ENCODE results near the gene NSD1.
A peak's percentile ranks its signal among the peaks of the same experiment; 100 is the strongest.

Gene NSD1

DNA sequence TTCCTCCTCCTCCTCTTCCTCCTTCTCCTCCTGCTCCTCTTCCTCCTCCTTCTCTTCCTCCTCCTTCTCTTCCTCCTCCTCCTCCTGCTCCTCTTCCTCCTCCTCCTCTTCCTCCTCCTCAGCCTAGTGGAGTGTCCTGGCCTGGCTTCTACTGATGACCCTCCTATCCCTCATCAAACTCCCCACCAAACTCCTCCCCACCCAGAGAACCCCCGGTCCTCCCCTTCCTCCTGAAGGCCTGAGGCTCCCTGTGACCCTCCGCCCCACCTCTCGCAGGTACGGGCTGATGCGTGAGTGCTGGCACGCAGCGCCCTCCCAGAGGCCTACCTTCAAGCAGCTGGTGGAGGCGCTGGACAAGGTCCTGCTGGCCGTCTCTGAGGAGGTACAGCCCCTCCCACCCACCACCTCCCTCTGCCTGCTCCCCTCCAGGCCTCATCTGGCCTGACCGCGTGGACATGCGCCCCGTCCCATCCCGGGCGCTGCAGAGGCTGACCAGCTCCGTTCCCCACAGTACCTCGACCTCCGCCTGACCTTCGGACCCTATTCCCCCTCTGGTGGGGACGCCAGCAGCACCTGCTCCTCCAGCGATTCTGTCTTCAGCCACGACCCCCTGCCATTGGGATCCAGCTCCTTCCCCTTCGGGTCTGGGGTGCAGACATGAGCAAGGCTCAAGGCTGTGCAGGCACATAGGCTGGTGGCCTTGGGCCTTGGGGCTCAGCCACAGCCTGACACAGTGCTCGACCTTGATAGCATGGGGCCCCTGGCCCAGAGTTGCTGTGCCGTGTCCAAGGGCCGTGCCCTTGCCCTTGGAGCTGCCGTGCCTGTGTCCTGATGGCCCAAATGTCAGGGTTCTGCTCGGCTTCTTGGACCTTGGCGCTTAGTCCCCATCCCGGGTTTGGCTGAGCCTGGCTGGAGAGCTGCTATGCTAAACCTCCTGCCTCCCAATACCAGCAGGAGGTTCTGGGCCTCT lies 36.3 kb upstream of the NSD1 start:
- no peak for DNase-seq

DNA sequence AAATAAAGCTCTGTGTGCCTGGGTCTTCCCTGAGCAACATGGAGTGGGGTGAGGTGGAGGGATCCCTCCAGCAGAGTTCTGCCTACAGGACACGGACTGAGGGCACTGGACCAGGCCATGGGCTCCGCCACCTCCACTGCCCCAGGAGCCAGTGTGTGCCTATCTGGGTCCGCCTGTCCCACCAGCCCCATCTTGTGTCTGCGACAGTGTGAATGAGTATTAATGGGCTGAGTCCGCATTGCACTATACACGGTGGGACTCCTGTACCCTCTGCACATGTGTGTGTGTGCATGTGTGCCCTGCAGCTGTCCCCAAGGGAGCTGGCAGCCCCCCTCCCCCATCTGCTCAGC lies 35.5 kb upstream of the NSD1 start:
- no peak for DNase-seq

DNA sequence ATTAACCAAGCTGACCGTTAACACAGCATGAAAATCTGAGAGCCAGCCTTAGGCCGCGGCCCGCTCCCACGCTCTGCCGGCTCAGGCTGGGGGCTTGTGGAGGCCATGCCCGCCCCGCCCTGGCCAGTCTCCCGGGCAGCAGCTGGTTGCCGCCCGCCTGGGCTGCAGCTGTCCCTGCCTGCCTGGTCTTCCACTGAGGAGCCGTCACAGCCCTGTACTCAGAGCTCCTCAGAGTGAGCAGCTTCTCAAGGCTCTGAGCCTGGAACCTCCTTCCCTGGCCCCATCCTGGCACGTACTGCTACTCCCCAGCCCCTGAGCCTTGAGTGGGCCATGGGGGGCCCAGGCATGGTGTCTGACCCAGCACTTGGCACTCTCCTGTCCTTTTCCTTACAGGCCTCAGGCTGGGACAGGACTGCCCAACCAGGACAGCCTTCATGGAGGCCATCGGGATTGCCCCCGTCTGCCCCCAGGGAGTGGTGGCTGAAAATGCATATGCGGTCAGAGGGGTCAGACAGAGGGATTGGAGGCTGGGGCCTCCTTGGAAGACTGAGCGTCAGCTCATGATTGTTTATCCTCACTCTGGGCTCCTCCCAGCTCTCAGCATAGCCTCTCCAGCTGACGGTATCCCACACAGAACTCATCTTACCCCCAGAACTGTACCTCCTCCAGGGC lies 35.0 kb upstream of the NSD1 start:
- peak; percentile 90 for DNase-seq

DNA sequence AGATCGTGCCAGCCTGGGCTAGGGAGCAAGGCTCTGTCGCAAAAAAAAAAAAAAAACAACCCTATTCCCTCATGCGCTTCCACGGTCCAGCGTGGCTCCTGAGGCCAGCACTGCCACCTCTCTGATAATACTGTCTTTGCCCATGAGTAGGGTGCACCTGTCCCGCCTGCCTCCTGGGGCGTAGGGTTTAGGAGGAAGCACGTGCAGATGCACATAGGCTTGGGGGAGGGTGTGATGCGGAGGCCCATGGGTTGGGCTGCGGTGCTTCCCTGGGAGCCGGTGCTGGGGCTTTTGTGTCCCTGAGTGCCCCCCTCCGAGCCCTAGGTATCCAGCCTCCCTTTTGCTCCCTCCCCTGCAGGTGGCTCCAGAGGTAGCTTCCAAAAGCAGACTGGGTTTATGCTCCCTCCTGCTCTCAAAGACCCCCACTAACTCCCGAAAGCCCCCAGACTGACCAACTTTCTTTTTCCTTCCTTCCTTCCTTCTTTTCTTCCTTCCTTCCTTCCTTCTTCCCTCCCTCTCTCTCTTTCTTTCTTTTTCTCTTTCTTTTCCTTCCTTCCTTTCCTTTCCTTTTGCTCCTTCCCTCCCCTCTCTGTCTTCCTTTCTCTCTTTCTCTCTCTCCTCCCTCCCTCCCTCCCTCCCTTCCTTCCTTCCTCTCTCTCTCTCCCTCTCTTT lies 34.0 kb upstream of the NSD1 start:
- DNase-seq, result no peak

DNA sequence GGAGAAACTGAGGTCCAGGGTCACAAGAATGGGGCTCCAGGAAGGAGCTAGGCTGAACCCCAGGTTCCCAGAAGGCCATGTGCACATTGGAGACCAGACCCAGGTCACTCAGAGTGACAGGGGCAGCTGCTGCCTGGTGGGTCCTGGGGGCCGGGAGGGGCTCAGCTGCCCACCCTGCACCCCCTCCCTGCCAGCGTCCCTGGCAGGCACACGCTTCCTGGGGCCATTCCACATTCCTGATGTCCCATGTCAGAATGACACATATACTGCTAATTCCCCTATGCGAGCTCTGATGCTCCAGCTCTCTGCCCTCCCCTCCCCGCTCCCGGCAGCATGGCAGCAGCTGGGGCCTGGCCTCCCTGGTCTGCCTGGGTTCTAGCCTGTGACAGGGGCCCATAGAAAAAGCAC lies 32.9 kb upstream of the NSD1 start:
- peak; percentile 44 for DNase-seq

DNA sequence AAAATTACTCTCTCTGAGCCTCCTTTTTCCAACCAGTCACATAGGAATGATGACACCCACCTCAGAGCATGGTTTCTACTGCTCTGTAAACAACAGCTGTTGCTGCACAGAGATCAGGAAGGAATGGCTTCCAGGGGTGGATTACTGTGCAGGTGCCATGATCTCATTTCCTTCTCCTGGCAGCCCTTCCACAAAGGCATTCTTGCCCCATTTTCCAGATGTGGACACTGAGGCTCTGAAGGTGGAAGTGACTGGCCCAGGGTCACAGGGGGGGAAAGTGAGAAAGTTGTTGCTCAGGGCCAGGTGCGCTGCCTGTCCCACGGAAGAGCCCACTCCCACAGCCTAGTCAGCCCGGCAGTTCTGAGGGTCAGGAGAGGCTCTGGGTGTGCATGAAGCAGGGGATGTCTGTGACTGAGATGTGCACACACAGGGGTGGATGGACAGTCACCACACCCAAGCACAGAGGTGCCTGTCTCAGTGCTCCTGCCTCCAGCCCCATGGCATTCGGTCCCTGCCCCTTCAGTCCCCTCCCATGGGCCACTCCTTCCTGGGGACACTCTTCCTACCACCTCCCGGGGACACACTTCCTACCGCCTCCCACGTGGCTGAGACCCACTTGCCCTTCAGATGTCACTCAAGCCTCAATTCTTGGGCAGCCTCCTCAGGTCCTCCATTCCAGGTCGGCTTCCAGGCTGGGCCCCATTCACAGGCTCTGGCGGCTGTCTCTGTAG lies 29.9 kb upstream of the NSD1 start:
- no peak for DNase-seq

DNA sequence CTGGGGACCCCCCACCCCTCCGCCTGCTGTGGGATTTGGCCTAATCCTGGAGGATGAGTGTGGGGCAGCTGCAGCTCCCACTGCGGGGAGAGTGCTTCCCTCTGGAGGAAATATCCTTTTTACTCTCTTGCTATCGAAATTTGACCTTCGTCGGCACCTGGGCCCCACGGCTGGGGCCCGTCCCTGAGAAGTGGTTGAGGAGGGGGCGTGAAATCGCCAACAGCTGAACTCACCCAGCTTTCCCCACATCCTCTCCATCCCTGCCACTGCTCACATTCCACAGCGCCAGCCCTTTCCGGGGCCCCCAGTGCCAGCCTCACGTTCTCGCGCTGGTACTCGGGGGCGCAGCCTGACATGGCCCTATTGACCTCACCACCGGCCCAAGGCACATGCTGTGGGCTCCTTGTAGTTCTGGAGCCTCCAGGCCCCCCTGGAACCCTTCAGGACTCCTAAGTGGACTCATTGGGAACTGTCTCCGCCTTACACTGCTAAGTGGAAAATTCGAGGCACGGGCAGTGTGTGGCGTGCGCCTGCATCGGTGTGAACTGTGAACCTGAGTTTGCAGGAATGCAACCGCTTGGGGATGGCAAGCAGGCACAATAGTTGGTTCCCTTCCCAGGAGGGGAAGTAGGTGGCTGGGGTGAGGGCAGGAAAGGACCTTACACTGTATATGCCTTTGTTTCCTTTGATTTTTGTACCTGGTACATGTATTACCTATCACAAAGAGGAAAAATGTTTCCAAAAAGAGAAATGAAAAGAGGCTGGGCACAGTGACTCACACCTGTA lies 27.7 kb upstream of the NSD1 start:
- DNase-seq, result no peak

DNA sequence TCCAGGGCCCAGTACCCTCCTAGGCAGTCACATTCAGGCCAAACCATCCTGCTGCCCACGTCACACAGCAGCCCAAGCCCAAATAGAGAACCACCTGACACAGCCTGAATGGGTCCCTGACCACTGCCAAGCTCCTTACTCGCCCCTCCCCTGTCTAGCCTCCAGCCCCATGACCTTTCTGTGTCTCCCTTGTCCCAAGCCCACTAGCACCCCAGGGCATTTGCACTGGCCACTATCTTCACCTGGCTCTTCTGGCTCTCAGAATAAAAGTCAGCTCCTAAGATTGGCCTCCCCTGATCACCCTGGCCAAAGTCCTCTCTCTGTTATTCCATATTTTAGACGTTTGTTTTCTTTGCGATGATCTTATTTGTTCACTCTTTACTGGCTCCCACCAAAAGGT lies 26.4 kb upstream of the NSD1 start:
- DNase-seq, result no peak

DNA sequence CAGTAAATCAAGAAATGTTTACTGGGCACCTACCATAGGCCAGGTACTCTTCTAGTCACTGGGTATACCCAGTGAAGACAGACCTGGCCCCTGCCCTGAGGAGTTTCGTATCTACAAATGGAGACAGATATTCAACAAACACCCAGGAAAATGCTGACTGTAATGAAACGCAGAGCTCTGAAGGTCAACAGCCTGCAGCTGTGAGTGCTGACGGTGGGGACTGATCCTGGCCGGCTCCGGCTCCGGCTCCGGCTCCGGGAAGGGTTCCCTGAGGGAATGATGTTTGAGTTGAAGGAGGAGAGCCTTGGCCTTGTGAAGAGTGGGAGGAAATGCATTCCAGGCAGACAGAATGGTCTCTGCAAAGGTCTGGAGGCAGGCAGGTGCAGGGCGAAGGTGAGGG lies 23.8 kb upstream of the NSD1 start:
- DNase-seq, result no peak

DNA sequence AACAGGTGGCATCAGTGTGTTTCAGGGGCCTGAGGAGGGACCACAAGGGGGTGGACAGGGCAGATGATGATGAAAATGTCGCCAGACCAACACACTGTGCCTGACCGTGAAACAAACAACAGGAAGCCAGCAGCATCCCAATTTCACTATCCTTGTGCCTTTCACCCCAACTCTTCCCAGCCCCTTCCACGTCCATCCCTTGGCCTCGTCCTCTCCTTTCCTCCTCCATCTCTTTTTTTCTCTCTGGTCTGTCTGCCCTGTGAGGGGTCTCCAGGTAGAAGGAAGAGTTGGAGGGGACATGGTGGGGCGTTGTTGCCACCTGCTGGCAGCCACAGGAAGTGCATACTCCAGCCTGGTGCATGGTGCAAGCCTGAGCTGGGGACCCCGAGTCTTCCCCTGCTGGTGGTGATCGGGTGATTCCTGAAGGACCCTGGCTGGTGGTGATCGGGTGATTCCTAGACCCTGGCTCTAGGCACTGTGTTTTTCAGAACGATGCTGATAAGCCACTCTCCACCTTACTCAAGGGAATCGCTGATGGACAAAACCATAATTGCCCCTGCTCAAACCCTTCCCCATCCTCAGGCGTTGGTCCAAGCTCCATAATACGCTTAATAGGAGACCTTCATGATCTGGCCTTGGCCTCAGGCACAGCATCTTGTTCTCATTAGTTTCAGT lies 21.7 kb upstream of the NSD1 start:
- peak; percentile 92 for DNase-seq

DNA sequence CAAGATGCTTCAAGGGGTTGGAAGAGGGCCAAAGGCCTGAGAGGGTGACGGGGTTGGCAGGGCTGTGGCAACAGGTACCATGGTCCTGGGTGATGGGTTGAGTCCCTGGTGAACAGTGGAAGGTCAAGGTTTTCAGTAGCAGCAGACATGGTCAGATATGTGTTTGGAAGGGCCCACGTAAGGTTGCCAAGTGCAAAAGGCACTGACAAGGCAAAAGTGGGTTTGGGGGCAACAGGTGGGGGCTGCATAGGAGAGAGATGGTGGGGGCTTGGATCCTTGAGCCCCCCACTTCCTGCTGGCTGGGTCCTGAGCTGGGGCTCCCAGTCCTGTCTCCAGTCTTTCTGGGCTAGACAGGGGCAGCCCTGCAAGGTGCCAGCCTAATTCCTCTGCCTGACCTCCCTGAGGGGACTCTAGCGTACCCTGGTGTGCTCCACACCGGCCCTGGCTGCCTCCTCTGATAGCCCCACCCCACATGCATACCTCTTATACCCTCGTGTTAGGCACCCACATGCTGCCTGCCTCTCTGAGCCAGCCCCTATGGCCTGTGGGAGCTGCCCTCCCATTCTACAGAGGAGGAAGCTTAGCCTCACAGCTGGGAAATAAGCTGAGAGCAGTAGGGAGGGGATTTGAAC lies 20.9 kb upstream of the NSD1 start:
- DNase-seq, result no peak

DNA sequence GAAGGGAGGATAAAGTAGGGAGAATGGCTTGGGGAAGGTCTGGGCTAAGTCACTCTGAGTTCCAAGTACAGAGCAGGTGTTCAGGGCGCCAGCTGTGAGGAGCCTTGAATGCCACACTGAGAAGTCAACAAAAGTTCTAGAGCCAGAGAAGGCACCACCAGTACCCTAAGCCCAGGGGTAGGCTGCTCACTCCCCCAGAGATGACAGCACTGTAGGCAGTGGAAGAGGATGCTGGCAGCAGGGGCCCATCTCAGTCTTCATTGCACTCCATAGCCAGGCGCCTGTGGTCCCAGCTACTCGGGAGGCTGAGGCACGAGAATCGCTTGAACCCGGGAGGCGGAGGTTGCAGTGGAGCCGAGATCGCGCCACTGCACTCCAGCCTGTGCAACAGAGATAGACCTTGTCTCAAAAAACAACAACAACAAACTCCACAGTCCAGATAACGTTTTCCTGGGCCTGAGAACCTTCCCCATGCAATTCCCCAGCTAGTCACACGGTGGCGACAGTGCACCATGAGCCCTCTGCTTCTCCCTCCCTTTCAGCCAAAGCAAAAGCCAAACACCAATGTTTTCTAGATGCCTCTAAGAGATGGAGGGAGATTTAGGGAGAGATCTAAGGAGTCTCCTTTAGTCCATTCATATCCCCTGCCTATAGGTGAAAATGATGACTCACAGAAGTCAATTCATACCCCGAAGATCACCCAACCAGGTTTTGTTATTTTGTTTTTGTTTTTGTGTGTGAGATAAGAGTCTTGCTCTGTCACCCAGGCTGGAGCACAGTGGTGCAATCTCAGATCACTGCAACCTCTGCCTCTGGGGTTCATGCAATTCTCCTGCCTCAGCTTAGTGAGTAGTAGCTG lies 19.8 kb upstream of the NSD1 start:
- peak; percentile 94 for DNase-seq

DNA sequence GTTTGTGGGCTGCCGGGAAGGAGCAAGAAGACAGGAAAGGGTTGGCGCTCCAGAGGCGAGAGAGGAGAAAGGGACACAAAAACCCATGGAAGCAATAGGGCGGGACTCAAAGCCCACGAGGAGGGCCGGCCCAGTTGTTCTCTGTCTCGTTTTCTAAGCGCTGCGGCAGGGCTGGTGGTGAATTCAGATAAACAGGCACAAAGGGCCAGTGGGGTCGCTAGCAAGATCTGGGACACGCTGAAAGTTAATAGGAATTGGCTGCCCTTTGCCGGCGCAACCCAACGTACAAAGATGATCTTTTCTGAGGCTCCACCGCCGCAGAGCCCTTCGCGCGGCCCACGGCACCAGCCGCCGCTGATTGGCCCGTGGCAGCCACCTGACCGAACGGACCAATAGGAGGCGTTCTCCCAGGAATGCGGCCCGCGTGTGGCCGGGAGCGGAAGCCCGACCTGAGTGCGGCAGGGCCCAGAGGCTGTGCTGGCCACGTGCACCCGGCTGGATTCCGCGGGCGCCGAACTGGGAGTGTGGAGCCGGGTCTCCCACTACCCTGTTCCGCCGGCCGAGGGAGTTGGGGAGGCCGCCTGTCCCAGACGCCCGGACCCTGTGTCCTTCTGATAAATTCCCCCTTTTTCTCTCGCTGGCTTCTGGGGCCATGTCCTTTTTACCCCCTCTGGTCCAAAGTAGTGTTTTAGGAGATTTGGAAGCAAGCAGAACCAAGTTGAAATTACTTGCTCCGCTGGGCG lies 16.8 kb upstream of the NSD1 start:
- DNase-seq, result peak; percentile 96

DNA sequence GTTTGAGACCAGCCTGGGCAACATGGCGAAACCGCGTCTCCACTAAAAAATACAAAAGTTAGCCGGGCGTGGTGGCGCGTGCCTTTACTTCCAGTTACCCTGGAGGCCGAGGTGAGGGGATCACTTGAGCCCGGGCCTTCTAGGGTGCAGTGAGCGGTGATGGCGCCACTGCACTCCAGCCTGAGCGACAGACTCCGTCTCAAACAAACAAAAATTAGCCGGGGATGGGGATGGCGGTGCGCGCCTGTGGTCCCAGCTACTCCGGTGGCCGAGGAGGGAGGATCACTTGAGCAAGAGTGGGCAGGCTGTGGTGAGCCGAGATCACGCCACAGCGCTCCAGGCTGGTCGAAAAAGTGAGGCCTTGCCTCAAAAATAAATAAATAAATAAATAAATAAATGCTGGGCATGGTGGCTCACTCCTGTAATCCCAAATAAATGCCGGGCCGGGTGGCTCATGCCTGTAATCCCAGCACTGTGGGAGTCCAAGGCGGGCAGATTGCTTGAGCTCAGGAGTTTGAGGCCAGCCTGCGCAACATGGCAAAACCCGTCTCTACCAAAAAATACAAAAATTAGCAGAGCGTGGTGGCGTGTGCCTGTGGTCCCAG lies 16.0 kb upstream of the NSD1 start:
- DNase-seq, result no peak

DNA sequence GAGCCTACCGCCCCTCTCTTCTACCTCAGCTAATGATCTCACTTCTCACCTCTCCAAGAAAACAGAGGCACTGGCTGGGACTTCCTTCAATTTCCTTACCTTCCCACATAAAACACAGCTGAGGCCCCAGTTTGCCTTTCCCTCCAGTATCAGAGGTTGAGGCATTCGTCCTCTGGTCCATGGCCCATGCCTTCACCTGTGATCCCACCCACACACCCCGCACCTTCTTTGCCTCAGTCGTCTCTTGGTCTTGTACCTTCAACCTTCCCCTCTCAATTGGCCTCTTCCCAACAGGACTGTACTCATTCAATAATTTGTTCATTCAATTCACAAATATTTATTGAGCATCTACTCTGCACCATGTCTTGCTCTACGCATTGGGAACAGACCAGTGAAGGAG lies 11.0 kb upstream of the NSD1 start:
- no peak for DNase-seq

DNA sequence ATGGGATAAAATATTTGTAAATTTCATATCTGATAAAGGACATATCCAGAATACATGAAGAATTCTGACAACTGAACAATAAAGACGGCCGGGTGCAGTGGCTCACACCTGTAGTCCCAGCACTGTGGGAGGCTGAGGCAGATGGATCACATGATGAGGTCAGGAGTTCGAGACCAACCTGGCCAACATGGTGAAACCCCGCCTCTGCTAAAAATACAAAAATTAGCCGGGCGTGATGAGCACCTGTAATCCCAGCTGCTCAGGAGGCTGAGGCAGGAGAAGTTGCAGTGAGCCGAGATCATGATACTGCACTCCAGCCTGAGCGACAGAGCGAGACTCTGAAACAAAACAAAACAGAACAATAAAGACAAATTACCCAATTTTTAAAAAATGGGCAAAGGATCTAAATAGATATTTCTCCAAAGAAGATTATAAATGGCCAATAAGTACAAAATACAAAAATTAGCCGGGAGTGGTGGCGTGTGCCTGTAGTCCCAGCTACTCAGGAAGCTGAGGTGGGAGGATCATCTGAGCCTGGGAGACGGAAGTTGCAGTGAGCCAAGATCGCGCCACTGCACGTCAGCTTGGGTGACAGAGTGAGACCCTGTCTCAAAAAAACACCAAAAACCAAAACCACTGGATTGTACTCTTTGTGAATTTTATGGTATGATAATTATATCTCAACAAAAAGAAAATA lies 9.6 kb upstream of the NSD1 start:
- no peak for DNase-seq

DNA sequence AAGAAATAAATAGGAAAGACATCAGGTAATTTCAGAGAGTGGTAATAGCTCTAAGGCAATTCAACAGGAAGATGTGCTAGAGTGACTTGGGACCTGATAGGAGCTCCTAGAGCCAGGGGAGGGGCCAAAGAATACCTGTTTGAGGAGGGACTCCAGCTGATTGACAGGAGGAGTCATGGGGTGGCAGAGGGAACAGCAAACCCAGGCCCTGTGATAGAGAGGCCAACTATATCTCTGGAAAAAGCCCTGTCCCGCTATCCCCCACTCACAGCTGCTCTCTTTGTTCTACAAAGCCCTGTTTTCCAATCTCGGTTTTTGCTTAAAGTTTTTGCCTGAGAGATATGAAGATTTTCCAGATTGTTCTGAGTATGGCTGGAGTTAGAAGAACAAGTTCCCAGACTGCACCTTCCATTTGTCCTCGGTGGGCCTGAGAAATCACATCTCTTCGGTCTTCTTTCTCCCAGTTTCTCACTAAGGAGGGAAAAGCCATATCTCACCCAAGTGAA lies 9.0 kb upstream of the NSD1 start:
- no peak for DNase-seq

DNA sequence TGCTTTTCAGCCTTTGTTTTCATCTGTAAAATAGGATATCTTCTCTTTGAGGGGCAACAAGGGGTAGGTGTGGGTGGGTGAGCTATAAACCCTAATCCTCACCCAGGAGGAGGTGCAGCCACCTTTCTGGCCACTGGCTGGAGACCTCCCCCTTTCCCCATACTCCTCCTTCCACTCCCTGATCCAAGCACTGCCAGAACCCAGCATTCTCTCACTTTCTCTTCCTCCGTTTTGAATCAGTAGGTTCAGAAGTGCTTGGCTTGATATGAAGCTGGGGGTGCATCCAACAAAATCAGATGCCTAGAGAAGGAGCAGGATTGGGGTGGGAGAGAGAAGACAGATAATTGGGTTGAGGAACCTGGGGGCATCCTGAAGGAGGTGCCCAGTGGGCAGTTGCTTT lies 6.8 kb upstream of the NSD1 start:
- DNase-seq, result no peak
